Measurements from ENCODE around the gene ISLR2.

The ISLR2 gene

DNA sequence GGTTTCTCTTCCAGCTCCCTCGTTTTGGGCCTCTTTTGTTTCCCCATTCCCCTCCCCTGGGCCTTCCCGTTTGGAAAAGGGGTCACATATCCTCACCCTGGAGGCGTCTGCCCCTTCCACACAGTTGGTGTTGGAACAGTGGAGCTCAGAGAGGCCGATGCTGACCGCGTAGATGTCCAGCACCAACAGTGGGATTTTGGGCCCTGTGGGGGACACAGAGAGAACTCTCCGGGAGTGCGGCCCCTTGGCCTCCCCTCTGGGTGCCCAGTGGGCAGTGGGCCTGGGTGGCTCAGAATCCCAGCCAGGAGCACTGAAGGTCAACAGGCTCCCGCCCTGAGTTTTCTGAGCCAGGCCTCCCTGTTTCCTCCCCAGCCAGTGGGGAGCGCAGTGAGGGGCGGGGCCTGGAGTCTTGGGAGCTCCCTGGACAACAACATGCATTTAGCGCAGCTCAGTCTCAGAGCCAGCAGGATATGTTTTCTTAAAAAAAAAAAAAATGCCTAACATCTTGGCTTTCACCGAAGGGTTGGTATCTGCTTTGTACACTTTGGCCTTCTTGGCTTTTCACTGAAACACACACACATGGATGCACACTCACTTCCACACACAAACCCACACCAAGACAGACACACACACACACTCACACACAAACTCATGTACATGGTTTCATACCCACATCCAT is 42.5 kb downstream of the ISLR2 start:
- no peak overlapping the region for H3K4ac ChIP-seq (ENCODE audit: low read depth, low read length)
- no peak overlapping the region for H3K23ac ChIP-seq (ENCODE audit: low read length)
- H4K8ac ChIP-seq (ENCODE audit: low read depth, low read length) = no peak overlapping the region
- no peak overlapping the region for H3K14ac ChIP-seq (ENCODE audit: low read length)
- H3K79me1 ChIP-seq (ENCODE audit: low read length) = no peaks in the 10 kb centered on the region
- no peak overlapping the region for H2BK12ac ChIP-seq (ENCODE audit: low read length)
- no peak overlapping the region for H3K18ac ChIP-seq (ENCODE audit: low read length)
- H2AK5ac ChIP-seq (ENCODE audit: low read length) = no peak overlapping the region
- H3K79me2 ChIP-seq (ENCODE audit: control insufficient read depth, insufficient read depth, low read length, poor library complexity) = no peaks in the 10 kb centered on the region
- H2AFZ ChIP-seq (ENCODE audit: insufficient read depth, low read length, poor library complexity) = no peak overlapping the region
- no peak overlapping the region for H2BK5ac ChIP-seq (ENCODE audit: low read depth, low read length, poor library complexity)
- no peak overlapping the region for H4K12ac ChIP-seq (ENCODE audit: low read depth, low read length)
- no peak overlapping the region for H4K91ac ChIP-seq (ENCODE audit: low read depth, low read length)
- H3K9ac ChIP-seq (ENCODE audit: low read length) = no peak overlapping the region
- WGBS (ENCODE audit: extremely low coverage, insufficient coverage, insufficient read length) = no CpG with 5 or more reads among the region's 13 CpGs
- no peak for DNase-seq
- no peaks in the 10 kb centered on the region for H3K27me3 ChIP-seq (ENCODE audit: insufficient read depth, low read length)
- H3K4me2 ChIP-seq (ENCODE audit: low read length) = no peak overlapping the region
- H3K27ac ChIP-seq (ENCODE audit: low read depth, low read length) = no peak overlapping the region
- H2BK120ac ChIP-seq (ENCODE audit: insufficient read depth, low read length, poor library complexity) = no peak overlapping the region
- no peaks in the 10 kb centered on the region for H3K4me1 ChIP-seq (ENCODE audit: control insufficient read depth in 1 of 2, insufficient read depth in 2 of 2, low read length in 2 of 2)
- no peaks in the 10 kb centered on the region for H3K36me3 ChIP-seq (ENCODE audit: control insufficient read depth in 1 of 2, insufficient read depth in 2 of 2, low read length in 2 of 2)
- no peak overlapping the region for H3K4me3 ChIP-seq (ENCODE audit: low read depth, low read length)
- H3K9me3 ChIP-seq (ENCODE audit: insufficient read depth, low read depth, low read length) = no peaks in the 10 kb centered on the region

DNA sequence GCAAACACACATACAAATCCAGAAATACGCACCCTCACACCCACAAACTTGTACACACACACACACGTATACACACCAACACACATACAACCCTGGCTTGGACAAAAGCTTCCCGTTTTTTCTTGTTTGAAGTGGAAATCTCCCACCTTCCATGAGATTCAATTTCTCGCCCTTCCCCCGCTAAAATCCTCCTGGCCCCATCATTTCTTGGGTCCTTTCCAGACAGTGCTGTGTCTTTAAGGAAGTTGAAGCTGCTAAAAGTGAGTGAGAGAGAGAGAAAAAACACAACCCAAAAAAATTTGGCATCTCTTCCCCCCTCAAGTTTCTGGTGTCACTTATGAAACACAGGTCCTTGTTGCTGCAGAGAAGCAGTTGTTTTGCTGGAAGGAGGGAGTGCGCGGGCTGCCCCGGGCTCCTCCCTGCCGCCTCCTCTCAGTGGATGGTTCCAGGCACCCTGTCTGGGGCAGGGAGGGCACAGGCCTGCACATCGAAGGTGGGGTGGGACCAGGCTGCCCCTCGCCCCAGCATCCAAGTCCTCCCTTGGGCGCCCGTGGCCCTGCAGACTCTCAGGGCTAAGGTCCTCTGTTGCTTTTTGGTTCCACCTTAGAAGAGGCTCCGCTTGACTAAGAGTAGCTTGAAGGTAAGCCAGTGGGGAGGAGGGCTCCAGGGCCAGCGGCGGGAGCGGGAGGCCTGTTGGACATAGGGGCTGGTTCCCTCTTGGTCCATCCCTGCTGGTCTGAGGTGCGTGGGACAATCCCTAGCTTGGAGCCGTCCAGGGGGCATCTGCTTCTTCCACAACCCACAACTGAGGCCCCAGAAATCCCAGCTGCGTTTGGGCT is 43.2 kb downstream of the ISLR2 start, which contains the start of gene ISLR:
TSS of gene ISLR (plus strand) at position 331 of the 839 bp plus-strand sequence. CDS start 1,149 bp downstream, outside the sequence.
- H2AFZ ChIP-seq (ENCODE audit: insufficient read depth, low read length, poor library complexity) = no peak within 1 kb of the TSS
- H3K23ac ChIP-seq (ENCODE audit: low read length) = no peak within 1 kb of the TSS
- H4K91ac ChIP-seq (ENCODE audit: low read depth, low read length) = no peak within 1 kb of the TSS
- H3K27me3 ChIP-seq (ENCODE audit: insufficient read depth, low read length) = no peaks in the 10 kb centered on the region
- no peak within 1 kb of the TSS for H3K14ac ChIP-seq (ENCODE audit: low read length)
- no peaks in the 10 kb centered on the region for H3K9me3 ChIP-seq (ENCODE audit: insufficient read depth, low read depth, low read length)
- no peaks in the 10 kb centered on the region for H3K4me1 ChIP-seq (ENCODE audit: control insufficient read depth in 1 of 2, insufficient read depth in 2 of 2, low read length in 2 of 2)
- H3K4me2 ChIP-seq (ENCODE audit: low read length) = no peak within 1 kb of the TSS
- H4K8ac ChIP-seq (ENCODE audit: low read depth, low read length) = no peak within 1 kb of the TSS
- H3K36me3 ChIP-seq (ENCODE audit: control insufficient read depth in 1 of 2, insufficient read depth in 2 of 2, low read length in 2 of 2) = no peaks in the 10 kb centered on the region
- H2AK5ac ChIP-seq (ENCODE audit: low read length) = no peak within 1 kb of the TSS
- DNase-seq = no peak
- no peak within 1 kb of the TSS for H2BK5ac ChIP-seq (ENCODE audit: low read depth, low read length, poor library complexity)
- H3K79me2 ChIP-seq (ENCODE audit: control insufficient read depth, insufficient read depth, low read length, poor library complexity) = no peaks in the 10 kb centered on the region
- no peak within 1 kb of the TSS for H2BK120ac ChIP-seq (ENCODE audit: insufficient read depth, low read length, poor library complexity)
- no peak within 1 kb of the TSS for H3K9ac ChIP-seq (ENCODE audit: low read length)
- no peak within 1 kb of the TSS for H2BK12ac ChIP-seq (ENCODE audit: low read length)
- H4K12ac ChIP-seq (ENCODE audit: low read depth, low read length) = no peak within 1 kb of the TSS
- no peak within 1 kb of the TSS for H3K4ac ChIP-seq (ENCODE audit: low read depth, low read length)
- no peak within 1 kb of the TSS for H3K4me3 ChIP-seq (ENCODE audit: low read depth, low read length)
- WGBS (ENCODE audit: extremely low coverage, insufficient coverage, insufficient read length) = no CpG with 5 or more reads among the region's 20 CpGs
- no peak within 1 kb of the TSS for H3K18ac ChIP-seq (ENCODE audit: low read length)
- no peaks in the 10 kb centered on the region for H3K79me1 ChIP-seq (ENCODE audit: low read length)
- H3K27ac ChIP-seq (ENCODE audit: low read depth, low read length) = no peak within 1 kb of the TSS

- H2AFZ ChIP-seq (ENCODE audit: insufficient read depth, low read length, poor library complexity) = no peak overlapping the region
- no CpG with 5 or more reads among the region's 20 CpGs for WGBS (ENCODE audit: extremely low coverage, insufficient coverage, insufficient read length)
- H3K4me2 ChIP-seq (ENCODE audit: low read length) = no peak overlapping the region
- no peak overlapping the region for H3K27ac ChIP-seq (ENCODE audit: low read depth, low read length)
- no peak overlapping the region for H4K12ac ChIP-seq (ENCODE audit: low read depth, low read length)
- H3K79me2 ChIP-seq (ENCODE audit: control insufficient read depth, insufficient read depth, low read length, poor library complexity) = no peaks in the 10 kb centered on the region
- no peak overlapping the region for H2AK5ac ChIP-seq (ENCODE audit: low read length)
- no peaks in the 10 kb centered on the region for H3K36me3 ChIP-seq (ENCODE audit: control insufficient read depth in 1 of 2, insufficient read depth in 2 of 2, low read length in 2 of 2)
- no peak overlapping the region for H3K23ac ChIP-seq (ENCODE audit: low read length)
- H2BK5ac ChIP-seq (ENCODE audit: low read depth, low read length, poor library complexity) = no peak overlapping the region
- no peak for DNase-seq
- no peak overlapping the region for H3K14ac ChIP-seq (ENCODE audit: low read length)
- H3K9ac ChIP-seq (ENCODE audit: low read length) = no peak overlapping the region
- no peak overlapping the region for H4K91ac ChIP-seq (ENCODE audit: low read depth, low read length)
- H2BK120ac ChIP-seq (ENCODE audit: insufficient read depth, low read length, poor library complexity) = no peak overlapping the region
- H3K27me3 ChIP-seq (ENCODE audit: insufficient read depth, low read length) = no peaks in the 10 kb centered on the region
- H2BK12ac ChIP-seq (ENCODE audit: low read length) = no peak overlapping the region
- H3K4me1 ChIP-seq (ENCODE audit: control insufficient read depth in 1 of 2, insufficient read depth in 2 of 2, low read length in 2 of 2) = no peaks in the 10 kb centered on the region
- no peaks in the 10 kb centered on the region for H3K79me1 ChIP-seq (ENCODE audit: low read length)
- no peak overlapping the region for H3K18ac ChIP-seq (ENCODE audit: low read length)
- no peak overlapping the region for H3K4me3 ChIP-seq (ENCODE audit: low read depth, low read length)
- no peak overlapping the region for H3K4ac ChIP-seq (ENCODE audit: low read depth, low read length)
- no peak overlapping the region for H4K8ac ChIP-seq (ENCODE audit: low read depth, low read length)
- no peaks in the 10 kb centered on the region for H3K9me3 ChIP-seq (ENCODE audit: insufficient read depth, low read depth, low read length)
These were observed 44.0 kb downstream of the ISLR2 start for GRCh38 chr15:74174219-74174957.

- H2BK5ac ChIP-seq (ENCODE audit: low read depth, low read length, poor library complexity) = no peak overlapping the region
- H3K9me3 ChIP-seq (ENCODE audit: insufficient read depth, low read depth, low read length) = peaks cover 2% of the 10 kb centered on the region
- H3K23ac ChIP-seq (ENCODE audit: low read length) = no peak overlapping the region
- no peak overlapping the region for H4K12ac ChIP-seq (ENCODE audit: low read depth, low read length)
- H3K79me1 ChIP-seq (ENCODE audit: low read length) = no peaks in the 10 kb centered on the region
- H3K9ac ChIP-seq (ENCODE audit: low read length) = no peak overlapping the region
- no peaks in the 10 kb centered on the region for H3K36me3 ChIP-seq (ENCODE audit: control insufficient read depth in 1 of 2, insufficient read depth in 2 of 2, low read length in 2 of 2)
- H3K4ac ChIP-seq (ENCODE audit: low read depth, low read length) = no peak overlapping the region
- no peaks in the 10 kb centered on the region for H3K4me1 ChIP-seq (ENCODE audit: control insufficient read depth in 1 of 2, insufficient read depth in 2 of 2, low read length in 2 of 2)
- no peaks in the 10 kb centered on the region for H3K79me2 ChIP-seq (ENCODE audit: control insufficient read depth, insufficient read depth, low read length, poor library complexity)
- H3K14ac ChIP-seq (ENCODE audit: low read length) = no peak overlapping the region
- no peak overlapping the region for H3K4me2 ChIP-seq (ENCODE audit: low read length)
- no peak overlapping the region for H3K4me3 ChIP-seq (ENCODE audit: low read depth, low read length)
- no peak overlapping the region for H4K91ac ChIP-seq (ENCODE audit: low read depth, low read length)
- H2BK120ac ChIP-seq (ENCODE audit: insufficient read depth, low read length, poor library complexity) = no peak overlapping the region
- H2AK5ac ChIP-seq (ENCODE audit: low read length) = no peak overlapping the region
- H2AFZ ChIP-seq (ENCODE audit: insufficient read depth, low read length, poor library complexity) = no peak overlapping the region
- H3K27me3 ChIP-seq (ENCODE audit: insufficient read depth, low read length) = no peaks in the 10 kb centered on the region
- no peak overlapping the region for H3K18ac ChIP-seq (ENCODE audit: low read length)
- no peak overlapping the region for H4K8ac ChIP-seq (ENCODE audit: low read depth, low read length)
- WGBS (ENCODE audit: extremely low coverage, insufficient coverage, insufficient read length) = no CpG with 5 or more reads among the region's 14 CpGs
- no peak for DNase-seq
- no peak overlapping the region for H3K27ac ChIP-seq (ENCODE audit: low read depth, low read length)
- no peak overlapping the region for H2BK12ac ChIP-seq (ENCODE audit: low read length)
These were observed 44.5 kb downstream of the ISLR2 start for GRCh38 chr15:74174958-74175253.
